Fibroblast of lung (primary cell): ENCODE data around the gene ATRN.

Source experiments
- CTCF ChIP-seq, 2 donors: IDR thresholded peaks in 1 of 2; conservative IDR thresholded peaks in 1 of 2; 1 replicate in 1 of 2; 2 replicates in 1 of 2; pipeline ENCODE4 v1.5.1; 2011 to 2012; ENCODE audit warnings: low read length in 2 of 2, control low read depth in 1 of 2, inconsistent platforms in 1 of 2, low read depth in 1 of 2, mild to moderate bottlenecking in 1 of 2
- EZH2 ChIP-seq: IDR thresholded peaks from 2 replicates; pipeline ENCODE4 v1.5.1; 2012; ENCODE audit warnings: low read length, control low read depth, mild to moderate bottlenecking; ENCODE audit errors: missing control alignments

- TF ChIP-seq CTCF (conservative IDR thresholded peaks at IDR 0.05 in 1 of 2, IDR thresholded peaks at IDR 0.05 in 1 of 2; ENCODE audit: low read depth in 1 of 2, low read length in 2 of 2) = no peak
- TF ChIP-seq EZH2 = no peak
Observed at GRCh38 chr20:3514012-3514642, 43.3 kb downstream of the ATRN start.
